Measurements from ENCODE around the gene OTOP1.
"Not testable (repeated sequence)": the region's sequence is repeated elsewhere in the genome, so short reads cannot be mapped to it uniquely, and the experiment has no call there.

The OTOP1 gene

GRCh38 chr4:4162186-4162585, 64.5 kb downstream of the OTOP1 start:
- ATAC-seq = not testable (repeated sequence)

GRCh38 chr4:4160956-4161665, 65.6 kb downstream of the OTOP1 start:
- not testable (repeated sequence) for ATAC-seq

- ATAC-seq = not testable (repeated sequence)
These were observed 81.1 kb downstream of the OTOP1 start for GRCh38 chr4:4145622-4146021.

- not testable (repeated sequence) for ATAC-seq
These were observed 83.4 kb downstream of the OTOP1 start for GRCh38 chr4:4143376-4143775.

GRCh38 chr4:4142679-4143078, 84.0 kb downstream of the OTOP1 start:
- ATAC-seq = not testable (repeated sequence)

- not testable (repeated sequence) for ATAC-seq
These were observed 85.5 kb downstream of the OTOP1 start for GRCh38 chr4:4141186-4141585.
